GM12878 (cell line): ENCODE results near the gene MAL. TPM values are rescaled to one million over a fixed set of nuclear protein-coding genes. Genes with fewer than 3 reads are reported as not detected.

ENCODE experiments used
- ATAC-seq: fragments of 200-7000 bp; cut with Tn5 transposase; 3 replicates; pipeline ENCODE4 v1.9.1; 2020; ENCODE audit warnings: mild to moderate bottlenecking, moderate library complexity
- BruUV-seq: library from RNA; stranded (reverse); fragments of 400-500 nt; replicated peaks from 2 replicates; lab custom pipeline; 2021; lab: Mats Ljungman, UMichigan
- CTCF ChIA-PET: fragments of 300-600 bp; sonication (Branson Sonifier 250); formaldehyde crosslinking; extraction: SDS; loops from one replicate; lab custom pipeline; 2021; ENCODE audit warnings: inconsistent platforms; lab: Yijun Ruan, JAX
- POLR2A ChIA-PET: fragments of 350-600 bp; formaldehyde crosslinking; extraction: SDS; loops from one replicate; lab custom pipeline; 2021; ENCODE audit warnings: inconsistent platforms; lab: Charles Lee
- RAD21 ChIA-PET: fragments of 300-600 bp; sonication (Branson Sonifier 250); formaldehyde crosslinking; loops from one replicate; lab custom pipeline; 2023; ENCODE audit warnings: antibody characterized with exemption; ENCODE audit not compliant: unreplicated experiment; lab: Charles Lee
- SMC1A ChIA-PET: fragments of 300-600 bp; sonication (Branson Sonifier 250); formaldehyde crosslinking; loops from one replicate; lab custom pipeline; 2023; ENCODE audit not compliant: unreplicated experiment, uncharacterized antibody; lab: Charles Lee
- DNase-seq: peaks from one replicate; pipeline ENCODE4 v3.0.0-alpha.2; 2011; ENCODE audit warnings: low read depth, low spot score
- FAIRE-seq: peaks from 3 replicates; lab custom pipeline; 2011; peaks lifted over from hg19 to GRCh38; lab: Jason Lieb, UNC
- H2AFZ ChIP-seq: 2 replicates; pipeline ENCODE4 v1.6.0; 2011; ENCODE audit warnings: low read depth, low read length, control low read depth; ENCODE audit not compliant: control insufficient read depth
- H3K27ac ChIP-seq: 2 replicates; pipeline ENCODE4 v1.5.1; 2011; ENCODE audit warnings: control low read depth; ENCODE audit not compliant: control insufficient read depth, insufficient read depth
- H3K27me3 ChIP-seq, 2 experiments: replicated peaks in 1 of 2; 2 replicates each; pipeline versions ENCODE4 v1.6.0 to v1.6.1; 2011; ENCODE audit warnings: low read length in 1 of 2; ENCODE audit not compliant: control insufficient read depth in 2 of 2, insufficient read depth in 2 of 2
- H3K36me3 ChIP-seq, 2 experiments: 2 replicates each; pipeline ENCODE4 v1.5.1; 2011; ENCODE audit warnings: low read length in 1 of 2; ENCODE audit not compliant: control insufficient read depth in 2 of 2, insufficient read depth in 2 of 2
- H3K4me1 ChIP-seq: 2 replicates; pipeline ENCODE4 v1.6.1; 2011; ENCODE audit warnings: mild to moderate bottlenecking, low read length, moderate library complexity, mixed read lengths; ENCODE audit not compliant: control insufficient read depth, insufficient read depth
- H3K4me2 ChIP-seq: 2 replicates; pipeline ENCODE4 v1.6.0; 2011; ENCODE audit warnings: control low read depth; ENCODE audit not compliant: control insufficient read depth, insufficient read depth
- H3K4me3 ChIP-seq: fragments of 200-600 bp; sonication (generic); 2 replicates; pipeline ENCODE4 v1.5.1; 2016
- H3K79me2 ChIP-seq: 2 replicates; pipeline ENCODE4 v1.6.0; 2011; ENCODE audit warnings: low read length; ENCODE audit not compliant: control insufficient read depth, insufficient read depth
- H3K9ac ChIP-seq: 2 replicates; pipeline ENCODE4 v1.8.0; 2011; ENCODE audit warnings: low read length, control low read depth, mixed read lengths; ENCODE audit not compliant: control insufficient read depth, insufficient read depth
- H3K9me3 ChIP-seq: replicated peaks from 3 replicates; pipeline ENCODE4 v1.5.1; 2011; ENCODE audit warnings: mild to moderate bottlenecking, low read length; ENCODE audit not compliant: control insufficient read depth, insufficient read depth
- H4K20me1 ChIP-seq: 2 replicates; pipeline ENCODE4 v1.6.0; 2011; ENCODE audit not compliant: control insufficient read depth, insufficient read depth
- SMARCA5 ChIP-seq: fragments of 450-650 bp; IDR thresholded peaks from 2 replicates; pipeline ENCODE4 v1.6.1; 2017; ENCODE audit warnings: mild to moderate bottlenecking
- TCF3 ChIP-seq: IDR thresholded peaks from 2 replicates; pipeline ENCODE4 v1.6.1; 2012; ENCODE audit warnings: low read depth, mild to moderate bottlenecking, low read length, borderline replicate concordance; ENCODE audit not compliant: insufficient read depth
- ZZZ3 ChIP-seq: IDR thresholded peaks from 2 replicates; pipeline ENCODE4 v1.6.1; 2011; ENCODE audit warnings: low read depth; ENCODE audit not compliant: control insufficient read depth, insufficient read length
- WGBS: methylation state at CpG from one replicate; pipeline ENCODE4 v1.1.6; 2016; ENCODE audit warnings: low lambda C conversion rate; ENCODE audit not compliant: insufficient replicate concordance, insufficient coverage; ENCODE audit errors: missing lambda C conversion rate; 5-methylcytosine and 5-hydroxymethylcytosine counted together
- in situ Hi-C: fragments of 300-500 bp; cut with MboI; formaldehyde crosslinking; loops from 9 replicates; pipeline ENCODE4 v1.14.3; 2018; ENCODE audit warnings: mixed read lengths
- intact Hi-C: fragments of 100-400 bp; cut with micrococcal nuclease; formaldehyde crosslinking; loops from one replicate; pipeline ENCODE4 v1.14.2; 2022; ENCODE audit not compliant: unreplicated experiment
- polyA plus RNA-seq, 11 experiments: library from polyadenylated mRNA; depleted of rRNA in 4 of 11; unstranded in 6 of 11; stranded (reverse) in 5 of 11; fragments of >200 nt; fragmentation: Nextera tagmentation in 4 of 11; fragmentation: Illumina TruSeq in 1 of 11; extraction: Ambion mirVana in 4 of 11; extraction: Trizol in 1 of 11; gene quantifications; 1 replicate in 1 of 11; 2 replicates in 10 of 11; pipeline versions ENCODE4 v1.2.1 to v1.2.3, GENCODE V29; 2011 to 2016; ENCODE audit warnings: inconsistent platforms in 2 of 11, missing spikeins in 2 of 11, low read depth in 1 of 11
- total RNA-seq, 4 experiments: library from RNA; depleted of rRNA in 3 of 4; stranded (reverse); fragments of >200 nt in 3 of 4; fragmentation: Illumina TruSeq in 1 of 4; extraction: Trizol in 1 of 4; gene quantifications; 2 replicates each; pipeline versions ENCODE4 v1.2.1 to v1.2.3, GENCODE V29; 2013 to 2021
- TF ChIP-seq, protein P1 (sequence below): fragments of 450-650 bp; IDR thresholded peaks from 2 replicates; pipeline ENCODE4 v1.6.1; 2017; ENCODE audit warnings: antibody characterized with exemption, mild to moderate bottlenecking, moderate library complexity
- TF ChIP-seq, protein P2 (sequence below): IDR thresholded peaks from 2 replicates; pipeline ENCODE4 v1.6.1; 2012; ENCODE audit warnings: low read depth, low read length, improper control_type of control experiment

Gene MAL
- total and polyA plus RNA-seq, 10 of the 15 experiments (the other 5 are each of a cell fraction or from before 2014, with no cell fraction given): 1.3 to 4.5 (median 1.7) TPM

DNA sequence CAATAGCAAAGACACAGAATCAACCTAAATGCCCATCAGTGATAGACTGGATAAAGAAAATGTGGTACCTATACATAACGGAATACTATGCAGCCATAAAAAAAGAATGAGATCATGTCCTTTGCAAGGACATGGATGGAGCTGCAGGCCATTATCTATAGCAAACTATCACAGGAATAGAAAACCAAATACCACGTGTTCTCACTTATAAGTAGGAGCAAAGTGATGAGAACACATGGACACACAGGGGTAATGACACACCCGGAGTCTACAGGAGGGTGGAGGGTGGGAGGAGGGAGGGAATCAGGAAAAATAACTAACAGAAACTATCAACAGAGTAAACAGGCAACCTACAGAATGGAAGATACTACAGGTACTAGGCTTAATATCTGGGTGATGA, 46.6 kb upstream of the MAL start:
- no peak overlapping the region for H3K4me3 ChIP-seq
- H3K9me3 ChIP-seq: no peaks in the 10 kb centered on the region
- BruUV-seq: no TSS peak
- RAD21 ChIA-PET: no interaction called here
- intact Hi-C loops: no loop called here
- WGBS: 42% methylated on average over 3 of the region's 3 CpGs
- no peak overlapping the region for H3K9ac ChIP-seq
- no peak for FAIRE-seq
- no peak for TF ChIP-seq ZZZ3
- TF ChIP-seq SMARCA5: no peak
- TF ChIP-seq, protein P1, sequence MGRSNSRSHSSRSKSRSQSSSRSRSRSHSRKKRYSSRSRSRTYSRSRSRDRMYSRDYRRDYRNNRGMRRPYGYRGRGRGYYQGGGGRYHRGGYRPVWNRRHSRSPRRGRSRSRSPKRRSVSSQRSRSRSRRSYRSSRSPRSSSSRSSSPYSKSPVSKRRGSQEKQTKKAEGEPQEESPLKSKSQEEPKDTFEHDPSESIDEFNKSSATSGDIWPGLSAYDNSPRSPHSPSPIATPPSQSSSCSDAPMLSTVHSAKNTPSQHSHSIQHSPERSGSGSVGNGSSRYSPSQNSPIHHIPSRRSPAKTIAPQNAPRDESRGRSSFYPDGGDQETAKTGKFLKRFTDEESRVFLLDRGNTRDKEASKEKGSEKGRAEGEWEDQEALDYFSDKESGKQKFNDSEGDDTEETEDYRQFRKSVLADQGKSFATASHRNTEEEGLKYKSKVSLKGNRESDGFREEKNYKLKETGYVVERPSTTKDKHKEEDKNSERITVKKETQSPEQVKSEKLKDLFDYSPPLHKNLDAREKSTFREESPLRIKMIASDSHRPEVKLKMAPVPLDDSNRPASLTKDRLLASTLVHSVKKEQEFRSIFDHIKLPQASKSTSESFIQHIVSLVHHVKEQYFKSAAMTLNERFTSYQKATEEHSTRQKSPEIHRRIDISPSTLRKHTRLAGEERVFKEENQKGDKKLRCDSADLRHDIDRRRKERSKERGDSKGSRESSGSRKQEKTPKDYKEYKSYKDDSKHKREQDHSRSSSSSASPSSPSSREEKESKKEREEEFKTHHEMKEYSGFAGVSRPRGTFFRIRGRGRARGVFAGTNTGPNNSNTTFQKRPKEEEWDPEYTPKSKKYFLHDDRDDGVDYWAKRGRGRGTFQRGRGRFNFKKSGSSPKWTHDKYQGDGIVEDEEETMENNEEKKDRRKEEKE: no peak
- TF ChIP-seq, protein P2, sequence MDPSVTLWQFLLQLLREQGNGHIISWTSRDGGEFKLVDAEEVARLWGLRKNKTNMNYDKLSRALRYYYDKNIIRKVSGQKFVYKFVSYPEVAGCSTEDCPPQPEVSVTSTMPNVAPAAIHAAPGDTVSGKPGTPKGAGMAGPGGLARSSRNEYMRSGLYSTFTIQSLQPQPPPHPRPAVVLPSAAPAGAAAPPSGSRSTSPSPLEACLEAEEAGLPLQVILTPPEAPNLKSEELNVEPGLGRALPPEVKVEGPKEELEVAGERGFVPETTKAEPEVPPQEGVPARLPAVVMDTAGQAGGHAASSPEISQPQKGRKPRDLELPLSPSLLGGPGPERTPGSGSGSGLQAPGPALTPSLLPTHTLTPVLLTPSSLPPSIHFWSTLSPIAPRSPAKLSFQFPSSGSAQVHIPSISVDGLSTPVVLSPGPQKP: no peak
- TF ChIP-seq TCF3: no peak
- TF ChIP-seq, all 136 proteins: peak for 0
- H3K4me1 ChIP-seq: no peaks in the 10 kb centered on the region
- H4K20me1 ChIP-seq: no peaks in the 10 kb centered on the region
- no peaks in the 10 kb centered on the region for H3K27me3 ChIP-seq
- ChIA-PET POLR2A (no interaction called here), SMC1A (no interaction called here), CTCF (no interaction called here)
- H3K79me2 ChIP-seq: no peaks in the 10 kb centered on the region
- DNase-seq: no peak
- no peaks in the 10 kb centered on the region for H3K36me3 ChIP-seq
- ATAC-seq: no peak
- H2AFZ ChIP-seq: no peak overlapping the region
- no peak overlapping the region for H3K27ac ChIP-seq
- no peak overlapping the region for H3K4me2 ChIP-seq
- in situ Hi-C loops: no loop called here
